CD4-positive, CD25-positive, alpha-beta regulatory T cell (primary cell): ENCODE measurements around the gene MYRF. TPM values are rescaled to one million over a fixed set of nuclear protein-coding genes. Genes with fewer than 3 reads are reported as not detected.

Experiments
- ATAC-seq, 2 donors: fragments of 150-1000 bp; cut with Tn5 transposase; one replicate each; pipeline ENCODE4 v1.10.0; 2021; ENCODE audit warnings: low read depth in 2 of 2, moderate number of reproducible peaks in 2 of 2, moderate library complexity in 1 of 2
- DNase-seq, 3 donors: peaks; one replicate each; pipeline versions ENCODE4 v3.0.0 to v3.0.0-alpha.2; 2012 to 2022; ENCODE audit warnings: mixed read lengths in 1 of 3
- H3K27ac ChIP-seq: one replicate; pipeline ENCODE4 v1.7.0; 2013; ENCODE audit warnings: mild to moderate bottlenecking, low read length; ENCODE audit not compliant: insufficient read depth, poor library complexity, severe bottlenecking
- H3K27me3 ChIP-seq: one replicate; pipeline ENCODE4 v1.7.0; 2013; ENCODE audit warnings: low read length; ENCODE audit not compliant: control insufficient read depth, insufficient read depth
- H3K36me3 ChIP-seq: one replicate; pipeline ENCODE4 v1.7.0; 2013; ENCODE audit warnings: mild to moderate bottlenecking, low read length, moderate library complexity; ENCODE audit not compliant: control insufficient read depth, insufficient read depth
- H3K4me1 ChIP-seq: 2 replicates; pipeline ENCODE4 v1.7.0; 2013; ENCODE audit warnings: mild to moderate bottlenecking, low read length; ENCODE audit not compliant: insufficient read depth, control insufficient read depth, poor library complexity, severe bottlenecking
- H3K4me3 ChIP-seq: one replicate; pipeline ENCODE4 v1.7.0; 2013; ENCODE audit warnings: low read depth, mild to moderate bottlenecking, low read length, moderate library complexity
- H3K9me3 ChIP-seq, 2 experiments: 1 replicate in 1 of 2; 2 replicates in 1 of 2; pipeline ENCODE4 v1.7.0; 2013; ENCODE audit warnings: low read length in 2 of 2, mild to moderate bottlenecking in 1 of 2, moderate library complexity in 1 of 2; ENCODE audit not compliant: control insufficient read depth in 2 of 2
- H3K27ac Mint-ChIP-seq, 3 donors: one replicate each; pipeline ENCODE4 v1.8.0; 2020 to 2022; ENCODE audit warnings: mild to moderate bottlenecking in 3 of 3, mixed read lengths in 3 of 3, moderate library complexity in 2 of 3
- H3K27me3 Mint-ChIP-seq: one replicate; pipeline ENCODE4 v1.8.0; 2022; ENCODE audit warnings: mild to moderate bottlenecking, mixed read lengths
- H3K36me3 Mint-ChIP-seq: one replicate; pipeline ENCODE4 v1.8.0; 2020; ENCODE audit warnings: mixed read lengths
- H3K4me1 Mint-ChIP-seq, 4 donors: one replicate each; pipeline ENCODE4 v1.8.0; 2020 to 2022; ENCODE audit warnings: mixed read lengths in 4 of 4, mild to moderate bottlenecking in 1 of 4
- H3K4me3 Mint-ChIP-seq, 4 donors: one replicate each; pipeline ENCODE4 v1.8.0; 2020 to 2022; ENCODE audit warnings: mild to moderate bottlenecking in 4 of 4, mixed read lengths in 4 of 4, moderate library complexity in 3 of 4
- H3K9me3 Mint-ChIP-seq, 7 donors: one replicate each; pipeline ENCODE4 v1.8.0; 2020 to 2022; ENCODE audit warnings: mixed read lengths in 7 of 7, mild to moderate bottlenecking in 3 of 7, moderate library complexity in 2 of 7
- polyA plus RNA-seq, 4 donors: library from polyadenylated mRNA; unstranded; fragments of 300-500 nt; fragmentation: Illumina TruSeq; gene quantifications; one replicate each; pipeline ENCODE4 v1.2.3, GENCODE V29; 2021
- total RNA-seq: library from RNA; stranded (reverse); gene quantifications from one replicate; pipeline ENCODE4 v1.2.3, GENCODE V29; 2022

The MYRF gene
- total and polyA plus RNA-seq, 5 donors from 2014 or later = 0.20 to 0.74 (median 0.30) TPM; not detected in 2

- Mint-ChIP-seq H3K27ac (no peak overlapping the region), H3K4me3 (no peak overlapping the region), H3K27me3 (no peaks in the 10 kb centered on the region), H3K36me3 (no peaks in the 10 kb centered on the region), H3K4me1 (no peaks in the 10 kb centered on the region), H3K9me3 (no peaks in the 10 kb centered on the region)
- H3K27ac ChIP-seq = no peak overlapping the region
- H3K27me3 ChIP-seq = no peaks in the 10 kb centered on the region
- no peak overlapping the region for H3K4me3 ChIP-seq
- H3K4me1 ChIP-seq = no peaks in the 10 kb centered on the region
- DNase-seq = no peak
- H3K9me3 ChIP-seq = no peaks in the 10 kb centered on the region
- no peak for ATAC-seq
- H3K36me3 ChIP-seq = no peaks in the 10 kb centered on the region
Measured at GRCh38 chr11:61720597-61720996, 31.8 kb upstream of the MYRF start.

GRCh38 chr11:61724437-61724836 lies 28.0 kb upstream of the MYRF start:
- Mint-ChIP-seq H3K4me1 (no peaks in the 10 kb centered on the region), H3K27ac (no peak overlapping the region), H3K9me3 (no peaks in the 10 kb centered on the region), H3K27me3 (no peaks in the 10 kb centered on the region), H3K4me3 (no peak overlapping the region), H3K36me3 (no peaks in the 10 kb centered on the region)
- no peak for DNase-seq
- no peaks in the 10 kb centered on the region for H3K4me1 ChIP-seq
- H3K27me3 ChIP-seq = no peaks in the 10 kb centered on the region
- H3K4me3 ChIP-seq = no peak overlapping the region
- H3K36me3 ChIP-seq = no peaks in the 10 kb centered on the region
- no peak overlapping the region for H3K27ac ChIP-seq
- no peaks in the 10 kb centered on the region for H3K9me3 ChIP-seq
- ATAC-seq = no peak

DNA sequence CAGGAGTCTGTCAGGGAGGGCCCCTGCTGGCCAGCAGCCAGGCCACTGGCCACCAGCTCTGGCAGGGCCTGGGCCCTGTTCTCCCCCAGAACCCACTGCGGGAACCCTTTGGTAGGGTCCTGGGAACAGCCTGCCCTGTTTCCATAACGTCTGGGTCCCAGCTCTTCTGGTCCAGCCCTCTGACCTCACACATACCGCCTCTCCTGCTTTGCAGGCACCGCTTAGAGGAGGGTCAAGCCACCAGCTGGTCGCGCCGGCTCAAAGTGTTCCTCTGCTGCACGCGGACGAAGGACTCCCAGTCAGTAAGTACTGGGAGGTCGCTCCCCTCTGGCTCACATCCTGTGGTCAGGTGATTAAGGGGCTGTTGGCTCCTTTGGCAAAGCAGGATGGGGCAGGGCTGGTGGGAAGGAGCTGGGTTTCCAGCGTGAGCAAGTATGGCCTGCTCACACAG lies 26.6 kb upstream of the MYRF start:
- Mint-ChIP-seq H3K4me1 (no peaks in the 10 kb centered on the region), H3K4me3 (no peak overlapping the region), H3K9me3 (no peaks in the 10 kb centered on the region), H3K27me3 (no peaks in the 10 kb centered on the region), H3K36me3 (no peaks in the 10 kb centered on the region), H3K27ac (no peak overlapping the region)
- Histone ChIP-seq H3K9me3 (no peaks in the 10 kb centered on the region), H3K27ac (no peak overlapping the region), H3K4me1 (no peaks in the 10 kb centered on the region), H3K27me3 (no peaks in the 10 kb centered on the region), H3K36me3 (no peaks in the 10 kb centered on the region), H3K4me3 (no peak overlapping the region)
- ATAC-seq (no peak), DNase-seq (no peak)

- no peaks in the 10 kb centered on the region for H3K4me1 ChIP-seq
- H3K4me1 Mint-ChIP-seq = no peaks in the 10 kb centered on the region
- H3K27me3 Mint-ChIP-seq = no peaks in the 10 kb centered on the region
- H3K36me3 Mint-ChIP-seq = no peaks in the 10 kb centered on the region
- H3K27ac ChIP-seq = no peak overlapping the region
- DNase-seq (no peak), ATAC-seq (no peak)
- H3K36me3 ChIP-seq = no peaks in the 10 kb centered on the region
- no peak overlapping the region for H3K4me3 ChIP-seq
- H3K27me3 ChIP-seq = no peaks in the 10 kb centered on the region
- no peaks in the 10 kb centered on the region for H3K9me3 Mint-ChIP-seq
- no peak overlapping the region for H3K4me3 Mint-ChIP-seq
- no peak overlapping the region for H3K27ac Mint-ChIP-seq
- no peaks in the 10 kb centered on the region for H3K9me3 ChIP-seq
Measured at GRCh38 chr11:61726775-61727174, 25.7 kb upstream of the MYRF start.

- no peak overlapping the region for H3K27ac Mint-ChIP-seq
- DNase-seq (no peak), ATAC-seq (no peak)
- H3K4me3 Mint-ChIP-seq = peak overlapping the region in 1 of 4 donors; percentile 33
- no peaks in the 10 kb centered on the region for H3K4me1 Mint-ChIP-seq
- no peaks in the 10 kb centered on the region for H3K27me3 ChIP-seq
- H3K9me3 Mint-ChIP-seq = no peaks in the 10 kb centered on the region
- H3K27me3 Mint-ChIP-seq = no peaks in the 10 kb centered on the region
- no peaks in the 10 kb centered on the region for H3K36me3 Mint-ChIP-seq
- no peak overlapping the region for H3K4me3 ChIP-seq
- no peaks in the 10 kb centered on the region for H3K9me3 ChIP-seq
- no peak overlapping the region for H3K27ac ChIP-seq
- no peaks in the 10 kb centered on the region for H3K4me1 ChIP-seq
- no peaks in the 10 kb centered on the region for H3K36me3 ChIP-seq
Measured at GRCh38 chr11:61727401-61727811, 25.0 kb upstream of the MYRF start.

- Histone ChIP-seq H3K27me3 (no peaks in the 10 kb centered on the region), H3K9me3 (no peaks in the 10 kb centered on the region), H3K4me1 (no peaks in the 10 kb centered on the region), H3K36me3 (no peaks in the 10 kb centered on the region), H3K4me3 (no peak overlapping the region), H3K27ac (no peak overlapping the region)
- Mint-ChIP-seq H3K4me1 (peaks cover 0 to 2% (median under 1%) of the 10 kb centered on the region in 4 donors), H3K36me3 (no peaks in the 10 kb centered on the region), H3K27ac (no peak overlapping the region), H3K9me3 (no peaks in the 10 kb centered on the region), H3K4me3 (no peak overlapping the region), H3K27me3 (no peaks in the 10 kb centered on the region)
- DNase-seq (no peak), ATAC-seq (no peak)
Measured at GRCh38 chr11:61728066-61728939, 24.1 kb upstream of the MYRF start.

DNA sequence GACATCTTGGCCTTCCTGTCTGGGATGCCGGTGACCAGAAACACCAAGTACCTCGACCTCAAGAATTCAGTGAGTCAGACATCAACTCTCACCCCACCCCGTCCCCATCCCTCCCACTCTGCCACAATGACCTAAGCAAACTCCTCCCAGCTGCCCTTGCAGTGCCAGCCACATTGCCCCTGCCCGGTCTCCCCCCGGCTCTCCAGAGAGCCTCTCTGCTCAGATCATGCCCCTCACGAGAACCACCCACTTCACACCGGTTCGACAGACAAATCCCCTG lies 23.6 kb upstream of the MYRF start:
- ATAC-seq (no peak), DNase-seq (no peak)
- Mint-ChIP-seq H3K36me3 (no peaks in the 10 kb centered on the region), H3K9me3 (no peaks in the 10 kb centered on the region), H3K27me3 (no peaks in the 10 kb centered on the region), H3K27ac (no peak overlapping the region), H3K4me1 (peaks cover 0 to 5% (median 2%) of the 10 kb centered on the region in 4 donors), H3K4me3 (no peak overlapping the region)
- H3K27ac ChIP-seq = no peak overlapping the region
- no peak overlapping the region for H3K4me3 ChIP-seq
- no peaks in the 10 kb centered on the region for H3K36me3 ChIP-seq
- no peaks in the 10 kb centered on the region for H3K9me3 ChIP-seq
- H3K4me1 ChIP-seq = no peaks in the 10 kb centered on the region
- H3K27me3 ChIP-seq = no peaks in the 10 kb centered on the region
